Liver (tissue), 9 donors: ENCODE results near the gene DDX5. TPM values are rescaled to one million over a fixed set of nuclear protein-coding genes. Genes with fewer than 3 reads are reported as not detected.

Experiments used
- DNase-seq: peaks from one replicate; pipeline ENCODE4 v3.0.0-alpha.2; 2017; ENCODE audit warnings: low spot score
- H3K27ac ChIP-seq, 2 donors: one replicate each; pipeline ENCODE4 v1.7.0; 2013; ENCODE audit warnings: inconsistent platforms in 2 of 2, low read length in 2 of 2, control low read depth in 1 of 2, low read depth in 1 of 2, mild to moderate bottlenecking in 1 of 2
- H3K27me3 ChIP-seq, 4 donors: one replicate each; pipeline versions ENCODE4 v1.6.1 to v1.7.0; 2013; ENCODE audit warnings: low read length in 3 of 4, inconsistent platforms in 1 of 4, mild to moderate bottlenecking in 1 of 4, moderate library complexity in 1 of 4; ENCODE audit not compliant: control insufficient read depth in 4 of 4, insufficient read depth in 4 of 4
- H3K36me3 ChIP-seq, 4 donors: one replicate each; pipeline versions ENCODE4 v1.6.1 to v1.7.0; 2013; ENCODE audit warnings: low read length in 3 of 4, mild to moderate bottlenecking in 3 of 4, low read depth in 1 of 4, moderate library complexity in 1 of 4; ENCODE audit not compliant: control insufficient read depth in 4 of 4, insufficient read depth in 3 of 4
- H3K4me1 ChIP-seq, 4 donors: one replicate each; pipeline versions ENCODE4 v1.6.1 to v1.7.0; 2013; ENCODE audit warnings: low read length in 3 of 4, mild to moderate bottlenecking in 3 of 4, moderate library complexity in 1 of 4; ENCODE audit not compliant: control insufficient read depth in 4 of 4, insufficient read depth in 4 of 4
- H3K4me3 ChIP-seq, 3 donors: one replicate each; pipeline versions ENCODE4 v1.6.1 to v1.7.0; 2013; ENCODE audit warnings: low read length in 3 of 3, control low read depth in 1 of 3, low read depth in 1 of 3, mild to moderate bottlenecking in 1 of 3
- H3K9ac ChIP-seq, 2 donors: one replicate each; pipeline ENCODE4 v1.7.0; 2013; ENCODE audit warnings: low read length in 2 of 2, mild to moderate bottlenecking in 2 of 2, moderate library complexity in 2 of 2, control low read depth in 1 of 2, low read depth in 1 of 2
- H3K9me3 ChIP-seq, 4 donors: one replicate each; pipeline versions ENCODE4 v1.6.1 to v1.7.0; 2013; ENCODE audit warnings: low read length in 3 of 4; ENCODE audit not compliant: control insufficient read depth in 4 of 4
- ATF3 ChIP-seq: IDR thresholded peaks from 2 replicates; pipeline ENCODE4 v1.6.1; 2016; ENCODE audit warnings: antibody characterized with exemption
- EGR1 ChIP-seq, 2 donors: IDR thresholded peaks; 2 replicates each; pipeline ENCODE4 v1.6.1; 2016 to 2018; ENCODE audit warnings: antibody characterized with exemption in 2 of 2, low read depth in 2 of 2
- GABPA ChIP-seq, 2 donors: IDR thresholded peaks in 1 of 2; conservative IDR thresholded peaks in 1 of 2; 2 replicates each; pipeline ENCODE4 v1.6.1; 2016; ENCODE audit warnings: antibody characterized with exemption in 2 of 2, mild to moderate bottlenecking in 1 of 2, moderate library complexity in 1 of 2
- HNF4G ChIP-seq: IDR thresholded peaks from 2 replicates; pipeline ENCODE4 v1.6.1; 2016; ENCODE audit warnings: antibody characterized with exemption
- JUND ChIP-seq, 2 donors: IDR thresholded peaks; 2 replicates each; pipeline ENCODE4 v1.6.1; 2016; ENCODE audit warnings: antibody characterized with exemption in 2 of 2
- NR2F2 ChIP-seq: IDR thresholded peaks from 2 replicates; pipeline ENCODE4 v1.6.1; 2016; ENCODE audit warnings: antibody characterized with exemption
- RAD21 ChIP-seq, 2 donors: IDR thresholded peaks; 2 replicates each; pipeline ENCODE4 v1.6.1; 2016; ENCODE audit warnings: antibody characterized with exemption in 2 of 2, mild to moderate bottlenecking in 2 of 2
- REST ChIP-seq: IDR thresholded peaks from 2 replicates; pipeline ENCODE4 v1.6.1; 2016; ENCODE audit warnings: antibody characterized with exemption, mild to moderate bottlenecking
- RXRA ChIP-seq, 2 donors: IDR thresholded peaks; 2 replicates each; pipeline ENCODE4 v1.6.1; 2017 to 2018; ENCODE audit warnings: antibody characterized with exemption in 2 of 2, mild to moderate bottlenecking in 1 of 2
- SP1 ChIP-seq: IDR thresholded peaks from 2 replicates; pipeline ENCODE4 v1.6.1; 2018; ENCODE audit warnings: antibody characterized with exemption, mild to moderate bottlenecking
- TAF1 ChIP-seq: conservative IDR thresholded peaks from 2 replicates; pipeline ENCODE4 v1.6.1; 2016; ENCODE audit warnings: antibody characterized with exemption, mild to moderate bottlenecking
- ZBTB33 ChIP-seq: IDR thresholded peaks from 2 replicates; pipeline ENCODE4 v1.6.1; 2016; ENCODE audit warnings: antibody characterized with exemption
- WGBS: extraction: QIAGEN DNeasy Blood & Tissue Kit; methylation state at CpG from one replicate; pipeline ENCODE4 v1.1.7; 2013; 5-methylcytosine and 5-hydroxymethylcytosine counted together
- polyA plus RNA-seq, 2 donors: library from polyadenylated mRNA; stranded (reverse) in 1 of 2; unstranded in 1 of 2; fragments of 200-250 nt in 1 of 2; fragments of >200 nt in 1 of 2; fragmentation: Nextera tagmentation in 1 of 2; extraction: Ambion mirVana in 1 of 2; gene quantifications; one replicate each; pipeline versions ENCODE4 v1.2.1 to v1.2.3, GENCODE V29; 2013 to 2015
- total RNA-seq, 2 donors: library from RNA; depleted of rRNA; stranded (reverse); fragments of >200 nt; gene quantifications; one replicate each; pipeline ENCODE4 v1.2.3, GENCODE V29; 2014
- TF ChIP-seq, protein P1 (sequence below): fragments of 150-350 bp; IDR thresholded peaks from 2 replicates; pipeline ENCODE4 v1.5.1; 2017; ENCODE audit warnings: improper control_type of control experiment, low read depth, low read length; ENCODE audit not compliant: missing input control
- TF ChIP-seq, protein P2 (sequence below): IDR thresholded peaks from 2 replicates; pipeline ENCODE4 v1.6.1; 2016; ENCODE audit warnings: antibody characterized with exemption
- donor health status: healthy.
- donor health status: healthy.
- donor health status: healthy.
- donor health status: healthy.
- donor health status: healthy.

DDX5 gene
- total and polyA plus RNA-seq, 4 donors: 165 to 357 (median 289) TPM

DNA sequence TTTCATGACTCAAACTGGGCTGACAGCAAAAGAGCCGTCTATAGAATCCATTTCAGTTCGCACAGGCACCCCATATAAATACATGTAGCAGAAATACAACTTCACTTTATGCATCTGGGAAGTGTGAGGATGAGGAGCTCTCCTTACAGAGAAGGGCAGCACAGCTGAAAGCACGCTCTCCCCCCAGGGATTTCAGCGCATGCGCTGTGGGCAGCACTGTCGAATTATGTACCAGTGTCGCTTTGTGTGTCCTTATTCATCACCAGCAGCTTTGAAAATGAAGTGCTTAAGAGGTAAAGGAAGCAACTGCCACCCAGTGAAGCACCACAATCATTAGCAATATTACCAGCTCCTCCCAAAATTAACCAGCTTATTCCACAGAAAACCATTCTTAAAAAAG, 40.6 kb upstream of the DDX5 start:
- WGBS: 95% methylated on average over 7 of the region's 7 CpGs

GRCh38 chr17:64544742-64545141, 38.7 kb upstream of the DDX5 start:
- Histone ChIP-seq H3K27me3 (no peaks in the 10 kb centered on the region), H3K27ac (no peak overlapping the region), H3K4me1 (no peaks in the 10 kb centered on the region), H3K9me3 (no peaks in the 10 kb centered on the region), H3K4me3 (no peak overlapping the region), H3K36me3 (peaks cover 4 to 19% (median 14%) of the 10 kb centered on the region in 4 donors), H3K9ac (no peak overlapping the region)
- 96% methylated on average over 2 of the region's 2 CpGs for WGBS
- no peak for DNase-seq
- TF ChIP-seq EGR1 (IDR thresholded peaks at IDR 0.05; ENCODE audit: low read depth in 2 of 2) (no peak), HNF4G (no peak), SP1 (no peak), RAD21 (IDR thresholded peaks at IDR 0.05) (no peak), JUND (IDR thresholded peaks at IDR 0.05) (no peak), RXRA (IDR thresholded peaks at IDR 0.05) (no peak), ZBTB33 (no peak), GABPA (IDR thresholded peaks at IDR 0.05 in 1 of 2, conservative IDR thresholded peaks at IDR 0.05 in 1 of 2) (no peak)
- TF ChIP-seq, protein P1, sequence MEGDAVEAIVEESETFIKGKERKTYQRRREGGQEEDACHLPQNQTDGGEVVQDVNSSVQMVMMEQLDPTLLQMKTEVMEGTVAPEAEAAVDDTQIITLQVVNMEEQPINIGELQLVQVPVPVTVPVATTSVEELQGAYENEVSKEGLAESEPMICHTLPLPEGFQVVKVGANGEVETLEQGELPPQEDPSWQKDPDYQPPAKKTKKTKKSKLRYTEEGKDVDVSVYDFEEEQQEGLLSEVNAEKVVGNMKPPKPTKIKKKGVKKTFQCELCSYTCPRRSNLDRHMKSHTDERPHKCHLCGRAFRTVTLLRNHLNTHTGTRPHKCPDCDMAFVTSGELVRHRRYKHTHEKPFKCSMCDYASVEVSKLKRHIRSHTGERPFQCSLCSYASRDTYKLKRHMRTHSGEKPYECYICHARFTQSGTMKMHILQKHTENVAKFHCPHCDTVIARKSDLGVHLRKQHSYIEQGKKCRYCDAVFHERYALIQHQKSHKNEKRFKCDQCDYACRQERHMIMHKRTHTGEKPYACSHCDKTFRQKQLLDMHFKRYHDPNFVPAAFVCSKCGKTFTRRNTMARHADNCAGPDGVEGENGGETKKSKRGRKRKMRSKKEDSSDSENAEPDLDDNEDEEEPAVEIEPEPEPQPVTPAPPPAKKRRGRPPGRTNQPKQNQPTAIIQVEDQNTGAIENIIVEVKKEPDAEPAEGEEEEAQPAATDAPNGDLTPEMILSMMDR: no peak

More for the DNA sequence above, 40.6 kb upstream of the DDX5 start:
- TF ChIP-seq NR2F2 (no peak), TAF1 (no peak), REST (no peak), ATF3 (no peak), ZBTB33 (no peak)
- TF ChIP-seq, protein P2, sequence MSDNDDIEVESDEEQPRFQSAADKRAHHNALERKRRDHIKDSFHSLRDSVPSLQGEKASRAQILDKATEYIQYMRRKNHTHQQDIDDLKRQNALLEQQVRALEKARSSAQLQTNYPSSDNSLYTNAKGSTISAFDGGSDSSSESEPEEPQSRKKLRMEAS: no peak
- H3K9ac ChIP-seq: no peak overlapping the region
- no peaks in the 10 kb centered on the region for H3K4me1 ChIP-seq
- H3K27ac ChIP-seq: no peak overlapping the region
- no peak for DNase-seq
- no peaks in the 10 kb centered on the region for H3K27me3 ChIP-seq
- H3K4me3 ChIP-seq: no peak overlapping the region
- no peaks in the 10 kb centered on the region for H3K9me3 ChIP-seq
- peaks cover 5 to 23% (median 13%) of the 10 kb centered on the region in 4 donors for H3K36me3 ChIP-seq
